ENCODE measurements around the gene COL6A1. TPM values are rescaled to one million over a fixed set of nuclear protein-coding genes. Genes with fewer than 3 reads are reported as not detected.
"Not testable (repeated sequence)": the region's sequence is repeated elsewhere in the genome, so short reads cannot be mapped to it uniquely, and the experiment has no call there.

Gene COL6A1
- total RNA-seq, 1 experiment from 2014 or later, result 243 TPM

- no peak for DNase-seq
- no peak overlapping the region for H3K4me3 ChIP-seq (ENCODE audit: insufficient read depth, low read depth, low read length)
- no peaks in the 10 kb centered on the region for H3K27me3 ChIP-seq (ENCODE audit: control insufficient read depth, insufficient read depth, low read length)
- no peaks in the 10 kb centered on the region; the same call in none of the 2 replicates for H3K36me3 ChIP-seq (replicated peaks; ENCODE audit: control insufficient read depth, insufficient read depth, low read length)
These were observed 16.7 kb downstream of the COL6A1 start for GRCh38 chr21:45998276-45998701.

DNA sequence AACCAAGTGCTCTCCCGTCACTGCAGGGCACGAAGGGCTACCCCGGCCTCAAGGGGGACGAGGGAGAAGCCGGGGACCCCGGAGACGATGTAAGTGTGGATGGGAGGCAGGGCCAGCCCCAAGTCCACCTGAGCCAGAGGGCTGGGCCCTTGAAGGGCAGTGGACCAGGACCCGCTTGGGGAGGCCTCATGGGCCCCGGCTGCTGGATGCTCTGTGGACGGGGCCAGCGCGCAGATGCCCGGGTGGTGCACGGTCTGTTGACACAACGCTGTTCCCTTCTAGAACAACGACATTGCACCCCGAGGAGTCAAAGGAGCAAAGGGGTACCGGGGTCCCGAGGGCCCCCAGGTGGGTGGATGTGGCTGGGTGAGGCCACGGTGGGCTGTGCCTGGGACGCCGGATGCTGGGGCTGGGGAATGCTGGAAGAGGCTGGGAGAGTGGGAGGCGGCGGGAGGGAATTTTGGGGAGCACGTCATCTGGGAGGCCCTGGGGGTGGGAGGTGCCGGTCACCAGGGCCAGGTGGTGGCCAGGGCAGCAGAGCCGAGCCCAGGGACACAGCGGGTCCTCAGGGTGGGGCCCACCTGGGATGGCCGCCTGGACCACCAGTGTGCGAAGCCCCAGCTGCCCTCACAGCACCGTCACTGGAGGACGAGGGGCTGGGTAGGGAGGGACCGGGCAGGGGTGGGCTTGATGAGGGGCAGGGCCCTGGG, 17.5 kb downstream of the COL6A1 start:
- no peaks in the 10 kb centered on the region for H3K27me3 ChIP-seq (ENCODE audit: control insufficient read depth, insufficient read depth, low read length)
- no peak for DNase-seq
- H3K4me3 ChIP-seq (ENCODE audit: insufficient read depth, low read depth, low read length), result no peak overlapping the region
- no peaks in the 10 kb centered on the region; the same call in none of the 2 replicates for H3K36me3 ChIP-seq (replicated peaks; ENCODE audit: control insufficient read depth, insufficient read depth, low read length)

GRCh38 chr21:45999581-46000181, 18.1 kb downstream of the COL6A1 start:
- no peak overlapping the region for H3K4me3 ChIP-seq (ENCODE audit: insufficient read depth, low read depth, low read length)
- no peaks in the 10 kb centered on the region for H3K27me3 ChIP-seq (ENCODE audit: control insufficient read depth, insufficient read depth, low read length)
- DNase-seq, result no peak
- no peaks in the 10 kb centered on the region; the same call in none of the 2 replicates for H3K36me3 ChIP-seq (replicated peaks; ENCODE audit: control insufficient read depth, insufficient read depth, low read length)

DNA sequence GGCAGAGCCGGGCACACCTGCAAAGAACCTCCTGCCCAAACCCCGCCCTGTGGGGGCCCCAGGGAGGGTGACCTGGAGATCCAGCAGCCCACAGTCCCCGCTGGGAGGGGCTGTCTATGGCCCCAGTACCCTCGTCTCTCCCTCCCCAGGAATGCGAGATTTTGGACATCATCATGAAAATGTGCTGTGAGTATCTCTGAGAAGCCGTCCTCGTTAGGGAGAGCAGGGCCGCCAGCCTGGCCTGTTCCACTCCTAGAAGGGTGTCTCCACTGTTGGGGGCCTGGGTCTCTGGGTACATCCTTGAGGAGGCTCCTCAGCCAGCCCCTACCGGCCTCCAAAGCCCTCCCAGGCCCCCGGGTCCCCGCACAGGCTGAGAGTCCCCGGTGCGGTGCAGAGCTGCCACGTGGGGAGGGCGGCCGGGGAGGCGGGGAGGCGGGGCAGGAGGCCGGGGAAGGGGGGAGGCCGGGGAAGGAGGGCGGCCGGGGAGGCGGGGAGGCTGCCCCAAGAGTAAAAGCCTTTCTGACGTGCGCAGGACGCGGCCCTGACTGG, 18.7 kb downstream of the COL6A1 start:
- Histone ChIP-seq H3K4me3 (ENCODE audit: insufficient read depth, low read depth, low read length) (no peak overlapping the region), H3K27me3 (ENCODE audit: control insufficient read depth, insufficient read depth, low read length) (no peaks in the 10 kb centered on the region), H3K36me3 (replicated peaks; ENCODE audit: control insufficient read depth, insufficient read depth, low read length) (no peaks in the 10 kb centered on the region; the same call in none of the 2 replicates)
- peak; percentile 54 for DNase-seq

DNA sequence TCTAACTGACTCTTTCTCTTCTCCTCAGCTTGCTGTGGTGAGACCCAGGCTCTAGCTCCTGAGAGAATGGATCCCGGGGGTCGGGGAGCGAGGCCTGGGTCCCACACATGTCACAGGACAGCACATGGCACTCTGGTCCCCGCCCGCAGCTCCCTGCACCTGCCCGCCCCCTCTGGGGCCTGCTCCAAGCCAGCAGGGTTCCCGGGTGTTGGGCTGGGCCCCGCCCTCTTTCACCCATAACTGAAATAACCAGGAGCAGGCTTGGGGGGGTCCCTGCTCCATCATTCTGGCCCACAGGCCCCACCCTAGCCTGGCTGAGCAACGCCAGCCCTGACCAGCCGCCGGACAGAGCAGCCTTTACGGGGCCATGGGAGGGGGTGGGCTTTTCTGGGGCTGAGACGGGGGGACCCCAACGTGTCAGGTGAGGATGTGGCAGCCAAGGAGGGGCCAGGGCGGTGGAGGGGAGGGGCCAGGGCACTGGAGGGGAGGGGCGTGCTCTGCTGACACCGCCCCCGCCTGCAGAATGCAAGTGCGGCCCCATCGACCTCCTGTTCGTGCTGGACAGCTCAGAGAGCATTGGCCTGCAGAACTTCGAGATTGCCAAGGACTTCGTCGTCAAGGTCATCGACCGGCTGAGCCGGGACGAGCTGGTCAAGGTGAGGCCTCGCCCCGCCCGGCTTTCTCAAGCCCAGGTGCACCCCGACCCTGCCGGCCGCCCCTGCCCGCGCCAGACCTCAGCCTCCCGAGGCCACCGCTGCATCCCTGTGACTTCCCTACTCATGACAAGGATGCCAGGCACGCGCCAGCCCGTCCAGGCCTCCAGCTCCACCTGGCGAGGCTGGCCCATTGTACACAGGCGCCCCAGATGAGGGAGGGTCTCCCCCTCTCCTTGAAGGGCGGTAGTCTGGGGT, 19.4 kb downstream of the COL6A1 start:
- H3K27me3 ChIP-seq (ENCODE audit: control insufficient read depth, insufficient read depth, low read length), result no peaks in the 10 kb centered on the region
- no peaks in the 10 kb centered on the region; the same call in none of the 2 replicates for H3K36me3 ChIP-seq (replicated peaks; ENCODE audit: control insufficient read depth, insufficient read depth, low read length)
- H3K4me3 ChIP-seq (ENCODE audit: insufficient read depth, low read depth, low read length), result no peak overlapping the region
- peak; percentile 82 for DNase-seq

- no peak for DNase-seq
- Histone ChIP-seq H3K36me3 (replicated peaks; ENCODE audit: control insufficient read depth, insufficient read depth, low read length) (no peaks in the 10 kb centered on the region; the same call in 1 of the 2 replicates), H3K27me3 (ENCODE audit: control insufficient read depth, insufficient read depth, low read length) (no peaks in the 10 kb centered on the region), H3K4me3 (ENCODE audit: insufficient read depth, low read depth, low read length) (no peak overlapping the region)
These were observed 20.5 kb downstream of the COL6A1 start for GRCh38 chr21:46001821-46002681.

- H3K36me3 ChIP-seq (replicated peaks; ENCODE audit: control insufficient read depth, insufficient read depth, low read length), result no peaks in the 10 kb centered on the region; the same call in 1 of the 2 replicates
- no peak for DNase-seq
- no peaks in the 10 kb centered on the region for H3K27me3 ChIP-seq (ENCODE audit: control insufficient read depth, insufficient read depth, low read length)
- H3K4me3 ChIP-seq (ENCODE audit: insufficient read depth, low read depth, low read length), result no peak overlapping the region
These were observed 21.4 kb downstream of the COL6A1 start for GRCh38 chr21:46002841-46003574.

DNA sequence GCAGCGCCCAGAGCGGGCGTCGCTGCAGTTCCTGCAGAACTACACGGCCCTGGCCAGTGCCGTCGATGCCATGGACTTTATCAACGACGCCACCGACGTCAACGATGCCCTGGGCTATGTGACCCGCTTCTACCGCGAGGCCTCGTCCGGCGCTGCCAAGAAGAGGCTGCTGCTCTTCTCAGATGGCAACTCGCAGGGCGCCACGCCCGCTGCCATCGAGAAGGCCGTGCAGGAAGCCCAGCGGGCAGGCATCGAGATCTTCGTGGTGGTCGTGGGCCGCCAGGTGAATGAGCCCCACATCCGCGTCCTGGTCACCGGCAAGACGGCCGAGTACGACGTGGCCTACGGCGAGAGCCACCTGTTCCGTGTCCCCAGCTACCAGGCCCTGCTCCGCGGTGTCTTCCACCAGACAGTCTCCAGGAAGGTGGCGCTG, 22.0 kb downstream of the COL6A1 start:
- H3K27me3 ChIP-seq (ENCODE audit: control insufficient read depth, insufficient read depth, low read length), result no peaks in the 10 kb centered on the region
- peak; percentile 45 for DNase-seq
- no peak overlapping the region for H3K4me3 ChIP-seq (ENCODE audit: insufficient read depth, low read depth, low read length)
- H3K36me3 ChIP-seq (replicated peaks; ENCODE audit: control insufficient read depth, insufficient read depth, low read length), result no peaks in the 10 kb centered on the region; the same call in 1 of the 2 replicates

DNA sequence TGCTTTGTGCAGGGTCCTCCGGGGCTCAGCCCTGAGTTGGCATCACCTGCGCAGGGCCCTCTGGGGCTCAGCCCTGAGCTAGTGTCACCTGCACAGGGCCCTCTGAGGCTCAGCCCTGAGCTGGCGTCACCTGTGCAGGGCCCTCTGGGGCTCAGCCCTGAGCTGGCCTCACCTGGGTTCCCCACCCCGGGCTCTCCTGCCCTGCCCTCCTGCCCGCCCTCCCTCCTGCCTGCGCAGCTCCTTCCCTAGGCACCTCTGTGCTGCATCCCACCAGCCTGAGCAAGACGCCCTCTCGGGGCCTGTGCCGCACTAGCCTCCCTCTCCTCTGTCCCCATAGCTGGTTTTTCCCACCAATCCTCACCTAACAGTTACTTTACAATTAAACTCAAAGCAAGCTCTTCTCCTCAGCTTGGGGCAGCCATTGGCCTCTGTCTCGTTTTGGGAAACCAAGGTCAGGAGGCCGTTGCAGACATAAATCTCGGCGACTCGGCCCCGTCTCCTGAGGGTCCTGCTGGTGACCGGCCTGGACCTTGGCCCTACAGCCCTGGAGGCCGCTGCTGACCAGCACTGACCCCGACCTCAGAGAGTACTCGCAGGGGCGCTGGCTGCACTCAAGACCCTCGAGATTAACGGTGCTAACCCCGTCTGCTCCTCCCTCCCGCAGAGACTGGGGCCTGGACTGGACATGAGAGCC, 22.7 kb downstream of the COL6A1 start:
- DNase-seq, result peak; percentile 37

GRCh38 chr21:46005081-46005480, 23.5 kb downstream of the COL6A1 start:
- H3K36me3 ChIP-seq (replicated peaks; ENCODE audit: control insufficient read depth, insufficient read depth, low read length), result no peaks in the 10 kb centered on the region
- DNase-seq, result no peak
- H3K27me3 ChIP-seq (ENCODE audit: control insufficient read depth, insufficient read depth, low read length), result no peaks in the 10 kb centered on the region
- H3K4me3 ChIP-seq (ENCODE audit: insufficient read depth, low read depth, low read length), result no peak overlapping the region

More for the DNA sequence above, 22.7 kb downstream of the COL6A1 start:
- Histone ChIP-seq H3K36me3 (replicated peaks; ENCODE audit: control insufficient read depth, insufficient read depth, low read length) (no peaks in the 10 kb centered on the region), H3K27me3 (ENCODE audit: control insufficient read depth, insufficient read depth, low read length) (no peaks in the 10 kb centered on the region), H3K4me3 (ENCODE audit: insufficient read depth, low read depth, low read length) (no peak overlapping the region)

- Histone ChIP-seq H3K4me3 (ENCODE audit: insufficient read depth, low read depth, low read length) (no peak overlapping the region), H3K27me3 (ENCODE audit: control insufficient read depth, insufficient read depth, low read length) (no peaks in the 10 kb centered on the region), H3K36me3 (replicated peaks; ENCODE audit: control insufficient read depth, insufficient read depth, low read length) (no peaks in the 10 kb centered on the region)
- peak; percentile 69 for DNase-seq
These were observed 23.9 kb downstream of the COL6A1 start for GRCh38 chr21:46005481-46005881.

DNA sequence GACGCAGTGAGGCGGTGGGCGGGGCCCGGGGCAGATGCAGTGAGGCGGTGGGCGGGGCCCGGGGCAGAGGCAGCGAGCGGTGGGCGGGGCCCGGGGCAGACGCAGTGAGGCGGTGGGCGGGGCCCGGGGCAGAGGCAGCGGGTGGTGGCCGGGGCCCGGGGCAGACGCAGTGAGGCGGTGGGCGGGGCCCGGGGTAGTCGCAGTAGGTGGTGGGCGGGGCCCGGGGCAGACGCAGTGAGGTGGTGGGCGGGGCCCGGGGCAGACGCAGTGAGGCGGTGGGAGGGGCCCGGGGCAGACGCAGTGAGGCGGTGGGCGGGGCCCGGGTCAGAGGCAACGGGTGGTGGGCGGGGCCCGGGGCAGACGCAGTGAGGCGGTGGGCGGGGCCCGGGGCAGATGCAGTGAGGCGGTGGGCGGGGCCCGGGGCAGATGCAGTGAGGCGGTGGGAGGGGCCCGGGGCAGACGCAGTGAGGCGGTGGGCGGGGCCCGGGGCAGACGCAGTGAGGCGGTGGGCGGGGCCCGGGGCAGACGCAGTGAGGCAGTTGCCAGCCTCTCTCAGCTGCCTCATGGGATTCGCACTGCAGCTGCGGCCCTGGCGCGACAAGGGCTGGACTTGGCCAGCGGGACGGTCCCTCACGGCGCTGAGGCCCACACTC, 24.4 kb downstream of the COL6A1 start:
- H3K27me3 ChIP-seq (ENCODE audit: control insufficient read depth, insufficient read depth, low read length); H3K4me3 ChIP-seq (ENCODE audit: insufficient read depth, low read depth, low read length); DNase-seq; H3K36me3 ChIP-seq (replicated peaks; ENCODE audit: control insufficient read depth, insufficient read depth, low read length): not testable (repeated sequence)

Measured in H7 (cell line).